CD8-positive, alpha-beta memory T cell (primary cell): Measurements from ENCODE around the gene TMEM109. TPM values are rescaled to one million over a fixed set of nuclear protein-coding genes. Genes with fewer than 3 reads are reported as not detected.

Experiments
- CTCF ChIA-PET: fragments of 350-600 bp; sonication (Branson Sonifier 250); formaldehyde crosslinking; loops from one replicate; lab custom pipeline; 2021; ENCODE audit warnings: antibody characterized with exemption; lab: Charles Lee
- POLR2A ChIA-PET: fragments of 350-600 bp; sonication (Branson Sonifier 250); formaldehyde crosslinking; loops from one replicate; lab custom pipeline; 2021; ENCODE audit warnings: antibody characterized with exemption; lab: Charles Lee
- DNase-seq, 5 donors: peaks; one replicate each; pipeline versions ENCODE4 v3.0.0 to v3.0.0-alpha.2; 2020 to 2022; ENCODE audit warnings: mixed read lengths in 1 of 5
- H3K27ac ChIP-seq: one replicate; pipeline ENCODE4 v1.7.0; 2013; ENCODE audit warnings: low read depth, mild to moderate bottlenecking, low read length, moderate library complexity
- H3K27me3 ChIP-seq: 2 replicates; pipeline ENCODE4 v1.7.0; 2013; ENCODE audit warnings: low read length, mild to moderate bottlenecking; ENCODE audit not compliant: insufficient read depth, poor library complexity, severe bottlenecking
- H3K36me3 ChIP-seq: 2 replicates; pipeline ENCODE4 v1.7.0; 2013; ENCODE audit warnings: mild to moderate bottlenecking, low read length, moderate library complexity; ENCODE audit not compliant: insufficient read depth
- H3K4me1 ChIP-seq: 2 replicates; pipeline ENCODE4 v1.7.0; 2013; ENCODE audit warnings: mild to moderate bottlenecking, low read length, moderate library complexity; ENCODE audit not compliant: insufficient read depth
- H3K4me3 ChIP-seq: 2 replicates; pipeline ENCODE4 v1.7.0; 2013; ENCODE audit warnings: mild to moderate bottlenecking, low read length
- H3K9me3 ChIP-seq: 2 replicates; pipeline ENCODE4 v1.7.0; 2013; ENCODE audit warnings: mild to moderate bottlenecking, low read length
- H3K27ac Mint-ChIP-seq, 8 donors: one replicate each; pipeline ENCODE4 v1.8.0; 2020 to 2021; ENCODE audit warnings: mixed read lengths in 8 of 8, mild to moderate bottlenecking in 6 of 8, inconsistent platforms in 3 of 8, moderate library complexity in 3 of 8
- H3K27me3 Mint-ChIP-seq, 2 donors: one replicate each; pipeline ENCODE4 v1.8.0; 2020 to 2021; ENCODE audit warnings: mixed read lengths in 2 of 2, mild to moderate bottlenecking in 1 of 2, moderate library complexity in 1 of 2
- H3K36me3 Mint-ChIP-seq, 3 donors: one replicate each; pipeline ENCODE4 v1.8.0; 2020 to 2021; ENCODE audit warnings: mixed read lengths in 3 of 3, inconsistent platforms in 1 of 3, mild to moderate bottlenecking in 1 of 3
- H3K4me1 Mint-ChIP-seq, 3 donors: one replicate each; pipeline ENCODE4 v1.8.0; 2020 to 2021; ENCODE audit warnings: mixed read lengths in 3 of 3, inconsistent platforms in 1 of 3, mild to moderate bottlenecking in 1 of 3
- H3K4me3 Mint-ChIP-seq, 7 donors: one replicate each; pipeline ENCODE4 v1.8.0; 2020 to 2021; ENCODE audit warnings: mixed read lengths in 7 of 7, mild to moderate bottlenecking in 6 of 7, moderate library complexity in 4 of 7, inconsistent platforms in 2 of 7
- H3K9me3 Mint-ChIP-seq, 5 donors: one replicate each; pipeline ENCODE4 v1.8.0; 2020 to 2022; ENCODE audit warnings: mixed read lengths in 5 of 5, mild to moderate bottlenecking in 3 of 5, moderate library complexity in 2 of 5, inconsistent platforms in 1 of 5
- polyA plus RNA-seq: library from polyadenylated mRNA; unstranded; fragments of 300-500 nt; fragmentation: Illumina TruSeq; gene quantifications from one replicate; pipeline ENCODE4 v1.2.3, GENCODE V29; 2021
- total RNA-seq, 2 experiments: library from RNA; stranded (reverse); gene quantifications; one replicate each; pipeline ENCODE4 v1.2.3, GENCODE V29; 2021

The TMEM109 gene
- total and polyA plus RNA-seq, 3 experiments from 2014 or later: 144 to 396 (median 147) TPM

- peaks cover 14% of the 10 kb centered on the region for H3K4me1 ChIP-seq
- ChIA-PET POLR2A (interaction anchor here (1.0 to 1.6 kb wide), 2 partner anchors 18 to 161 kb away, joined by 3 to 4 read pairs; no protein-coding TSS in a partner anchor), CTCF (interaction anchor here (0.9 to 1.7 kb wide), 2 partner anchors 58 to 219 kb away, joined by 3 to 7 read pairs; no protein-coding TSS in a partner anchor)
- no peaks in the 10 kb centered on the region for H3K36me3 ChIP-seq
- Mint-ChIP-seq H3K27me3 (peaks cover 0 to 1% of the 10 kb centered on the region in 2 donors), H3K36me3 (peaks cover 3 to 15% (median 12%) of the 10 kb centered on the region in 3 donors), H3K27ac (no peak overlapping the region), H3K4me3 (no peak overlapping the region), H3K4me1 (peaks cover 16 to 18% (median 16%) of the 10 kb centered on the region in 3 donors), H3K9me3 (peaks cover 0 to 2% (median 0%) of the 10 kb centered on the region in 5 donors)
- no peaks in the 10 kb centered on the region for H3K27me3 ChIP-seq
- DNase-seq: no peak
- H3K9me3 ChIP-seq: no peaks in the 10 kb centered on the region
- H3K27ac ChIP-seq: no peak overlapping the region
- no peak overlapping the region for H3K4me3 ChIP-seq
These were observed 54.3 kb downstream of the TMEM109 start for GRCh38 chr11:60968223-60968622.

- DNase-seq: peak; percentile 72 to 87 (median 74)
- peaks cover 31 to 39% (median 35%) of the 10 kb centered on the region in 3 donors for H3K4me1 Mint-ChIP-seq
- Histone ChIP-seq H3K27ac (no peak overlapping the region), H3K36me3 (no peaks in the 10 kb centered on the region), H3K9me3 (no peaks in the 10 kb centered on the region), H3K4me3 (peak overlapping the region; percentile 93), H3K27me3 (no peaks in the 10 kb centered on the region), H3K4me1 (peaks cover 21% of the 10 kb centered on the region)
- POLR2A ChIA-PET: interaction anchor here (0.7 to 1.3 kb wide), 8 partner anchors 35 to 159 kb away, joined by 3 to 5 read pairs (median 4); no protein-coding TSS in a partner anchor
- peak overlapping the region; percentile 26 to 99 (median 94) for H3K27ac Mint-ChIP-seq
- H3K36me3 Mint-ChIP-seq: peaks cover 6 to 35% (median 12%) of the 10 kb centered on the region in 3 donors
- CTCF ChIA-PET: interaction anchor here (0.6 to 2.8 kb wide), 28 partner anchors 8 to 219 kb away, joined by 3 to 18 read pairs (median 5); partner anchors contain the start of genes CD5 and TMEM109
- H3K4me3 Mint-ChIP-seq: peak overlapping the region; percentile 84 to 97 (median 93)
- H3K9me3 Mint-ChIP-seq: peaks cover 0 to 2% (median 0%) of the 10 kb centered on the region in 5 donors
- peaks cover 0 to 1% of the 10 kb centered on the region in 2 donors for H3K27me3 Mint-ChIP-seq
These were observed 56.4 kb downstream of the TMEM109 start for GRCh38 chr11:60970369-60970774.

- H3K9me3 ChIP-seq: no peaks in the 10 kb centered on the region
- Mint-ChIP-seq H3K4me1 (peaks cover 34 to 42% (median 36%) of the 10 kb centered on the region in 3 donors), H3K4me3 (peak overlapping the region; percentile 90 to 97 (median 93)), H3K9me3 (peaks cover 0 to 2% (median 0%) of the 10 kb centered on the region in 5 donors), H3K27ac (peak overlapping the region; percentile 85 to 99 (median 94)), H3K36me3 (peaks cover 6 to 37% (median 12%) of the 10 kb centered on the region in 3 donors), H3K27me3 (peaks cover 0 to 1% of the 10 kb centered on the region in 2 donors)
- CTCF ChIA-PET: interaction anchor here (0.8 to 2.8 kb wide), 18 partner anchors 8 to 214 kb away, joined by 3 to 14 read pairs (median 5); partner anchors contain the start of gene TMEM109
- no peak overlapping the region for H3K27ac ChIP-seq
- POLR2A ChIA-PET: interaction anchor here (0.6 to 1.3 kb wide), 12 partner anchors 34 to 159 kb away, joined by 3 to 5 read pairs (median 3); partner anchors contain the start of gene TMEM109
- peaks cover 26% of the 10 kb centered on the region for H3K4me1 ChIP-seq
- no peak for DNase-seq
- H3K36me3 ChIP-seq: no peaks in the 10 kb centered on the region
- no peaks in the 10 kb centered on the region for H3K27me3 ChIP-seq
- peak overlapping the region; percentile 93 for H3K4me3 ChIP-seq
These were observed 56.9 kb downstream of the TMEM109 start for GRCh38 chr11:60970890-60971289.

DNA sequence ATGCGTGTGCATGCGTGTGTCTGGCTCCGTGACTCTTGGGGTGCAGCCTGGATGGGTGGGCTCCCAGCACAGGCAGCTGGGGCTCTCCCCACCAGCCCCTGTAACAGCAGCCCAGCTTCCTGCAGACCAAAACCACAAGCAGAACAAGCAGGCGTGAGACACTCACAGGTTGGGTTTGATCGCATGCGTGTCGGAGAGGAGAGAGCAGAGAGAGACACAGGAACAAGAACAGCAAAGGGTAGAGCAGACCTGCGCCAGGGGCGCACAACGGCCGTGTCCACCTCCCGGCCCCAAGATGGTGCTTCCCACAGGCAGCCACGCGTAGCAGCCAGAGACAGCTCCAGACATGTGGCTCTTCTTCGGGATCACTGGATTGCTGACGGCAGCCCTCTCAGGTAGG, 57.6 kb downstream of the TMEM109 start, which contains the start of gene CD6:
CD6 (plus strand) TSS at position 161 of the 400 bp plus-strand sequence; CDS start at position 347, 186 bp downstream.
- Histone ChIP-seq H3K9me3 (no peaks in the 10 kb centered on the region), H3K4me1 (peaks cover 32% of the 10 kb centered on the region), H3K36me3 (peaks cover 2% of the 10 kb centered on the region), H3K27me3 (no peaks in the 10 kb centered on the region), H3K4me3 (peak within 1 kb of the TSS; percentile 93), H3K27ac (peak within 1 kb of the TSS; percentile 90)
- Mint-ChIP-seq H3K27me3 (peaks cover 0 to 1% of the 10 kb centered on the region in 2 donors), H3K9me3 (peaks cover 0 to 2% (median 0%) of the 10 kb centered on the region in 5 donors), H3K36me3 (peaks cover 8 to 43% (median 12%) of the 10 kb centered on the region in 3 donors), H3K27ac (peak within 1 kb of the TSS; percentile 85 to 99 (median 94)), H3K4me3 (peak within 1 kb of the TSS; percentile 90 to 97 (median 93)), H3K4me1 (peaks cover 41 to 48% (median 42%) of the 10 kb centered on the region in 3 donors)
- ChIA-PET POLR2A (interaction anchor here (0.6 to 1.3 kb wide), 10 partner anchors 49 to 716 kb away, joined by 3 to 5 read pairs (median 3); partner anchors contain the start of gene TMEM109), CTCF (interaction anchor here (0.8 to 2.8 kb wide), 16 partner anchors 8 to 134 kb away, joined by 3 to 14 read pairs (median 4); partner anchors contain the start of gene TMEM109)
- peak; percentile 55 to 87 (median 77) for DNase-seq

DNA sequence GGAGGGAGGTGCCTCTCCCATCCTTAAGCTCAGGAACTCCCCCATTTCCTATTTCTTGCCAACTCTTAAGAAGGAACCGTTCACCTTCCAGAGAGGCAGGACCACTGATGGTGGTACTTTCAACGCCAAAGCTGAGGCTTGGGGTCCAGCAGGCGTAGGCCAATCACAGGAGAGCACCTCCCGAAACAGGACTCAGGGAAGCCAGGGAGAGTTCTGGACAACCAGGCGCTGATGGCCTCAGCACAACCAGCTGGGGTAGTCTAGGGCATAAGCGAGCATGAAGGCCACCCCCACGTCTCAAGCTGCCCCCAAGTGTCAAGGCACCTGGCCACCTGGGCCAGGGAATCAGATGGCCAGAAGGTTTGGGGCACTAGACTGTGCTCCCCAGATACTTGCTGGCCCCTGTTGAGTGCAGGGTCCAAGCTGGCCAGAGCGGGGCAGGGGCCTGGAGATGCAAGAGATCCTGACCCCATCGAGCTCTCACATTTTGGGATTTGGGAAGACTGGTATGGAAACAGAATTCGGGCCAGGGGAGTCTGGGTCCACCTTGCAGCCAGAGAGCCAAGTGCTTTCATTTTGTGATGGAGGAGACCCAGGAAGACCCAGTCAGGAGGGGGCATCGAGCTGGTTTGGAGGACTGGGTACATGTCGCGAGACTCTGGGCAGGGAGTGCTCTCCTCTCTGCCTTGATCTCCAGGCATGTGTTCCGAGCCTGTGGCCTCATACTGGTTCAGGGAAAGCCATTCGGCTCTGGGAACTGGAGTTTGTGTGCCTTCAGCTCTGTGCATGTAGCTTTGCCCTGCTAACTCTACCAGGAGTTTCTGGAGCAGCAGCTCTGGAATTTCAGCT, 58.4 kb downstream of the TMEM109 start:
- Mint-ChIP-seq H3K27ac (peak overlapping the region; percentile 85 to 99 (median 94)), H3K4me1 (peaks cover 49 to 57% (median 49%) of the 10 kb centered on the region in 3 donors), H3K4me3 (peak overlapping the region; percentile 90 to 97 (median 93)), H3K36me3 (peaks cover 10 to 51% (median 16%) of the 10 kb centered on the region in 3 donors), H3K9me3 (peaks cover 0 to under 1% (median 0%) of the 10 kb centered on the region in 5 donors), H3K27me3 (peaks cover 0 to 1% of the 10 kb centered on the region in 2 donors)
- no peaks in the 10 kb centered on the region for H3K9me3 ChIP-seq
- H3K27ac ChIP-seq: peak overlapping the region; percentile 90
- POLR2A ChIA-PET: interaction anchor here (0.6 to 0.9 kb wide), 2 partner anchors 110 to 715 kb away, joined by 3 read pairs; no protein-coding TSS in a partner anchor
- no peaks in the 10 kb centered on the region for H3K27me3 ChIP-seq
- CTCF ChIA-PET: interaction anchor here (0.7 to 2.8 kb wide), 8 partner anchors 9 to 133 kb away, joined by 3 to 9 read pairs (median 4); partner anchors contain the start of gene CD5
- peak overlapping the region; percentile 93 for H3K4me3 ChIP-seq
- peaks cover 11% of the 10 kb centered on the region for H3K36me3 ChIP-seq
- peak in 3 of 5 donors; percentile 38 to 61 (median 51) for DNase-seq
- H3K4me1 ChIP-seq: peaks cover 41% of the 10 kb centered on the region

Other genes with a start within 250 kb of the TMEM109 start
- gene MS4A8, start 214.5 kb upstream of the TMEM109 start, total RNA-seq: not detected
- not detected for gene MS4A8, start 214.5 kb upstream of the TMEM109 start, polyA plus RNA-seq
- not detected for gene MS4A18, start 189.4 kb upstream of the TMEM109 start, total RNA-seq
- gene MS4A18, start 189.4 kb upstream of the TMEM109 start, polyA plus RNA-seq: not detected
- not detected for gene MS4A15, start 157.3 kb upstream of the TMEM109 start, total RNA-seq
- not detected for gene MS4A15, start 157.3 kb upstream of the TMEM109 start, polyA plus RNA-seq
- gene MS4A10, start 128.8 kb upstream of the TMEM109 start, total RNA-seq: not detected
- gene MS4A10, start 128.8 kb upstream of the TMEM109 start, polyA plus RNA-seq: not detected
- gene CCDC86, start 72.0 kb upstream of the TMEM109 start, total RNA-seq: 100 to 1,000 TPM; 122 to 124 TPM
- 21.8 TPM for gene CCDC86, start 72.0 kb upstream of the TMEM109 start, polyA plus RNA-seq
- gene PTGDR2, start 58.2 kb upstream of the TMEM109 start, total RNA-seq: under 1 TPM; 0.28 to 0.42 TPM
- gene PTGDR2, start 58.2 kb upstream of the TMEM109 start, polyA plus RNA-seq: 2.2 TPM
- not detected for gene ZP1, start 46.6 kb upstream of the TMEM109 start, total RNA-seq
- gene ZP1, start 46.6 kb upstream of the TMEM109 start, polyA plus RNA-seq: 0.22 TPM
- gene PRPF19, start 7.6 kb upstream of the TMEM109 start, total RNA-seq: 100 to 1,000 TPM; 201 to 204 TPM
- 19.0 TPM for gene PRPF19, start 7.6 kb upstream of the TMEM109 start, polyA plus RNA-seq
- under 1 TPM; 0.68 to 0.73 TPM for gene TMEM132A, start 10.3 kb downstream of the TMEM109 start, total RNA-seq
- not detected for gene TMEM132A, start 10.3 kb downstream of the TMEM109 start, polyA plus RNA-seq
- 1 to 10 TPM; 1.2 to 1.5 TPM for gene SLC15A3, start 38.0 kb downstream of the TMEM109 start, total RNA-seq
- not detected for gene SLC15A3, start 38.0 kb downstream of the TMEM109 start, polyA plus RNA-seq
- 100 to 1,000 TPM; 229 to 233 TPM for gene CD6, start 57.5 kb downstream of the TMEM109 start, total RNA-seq
- 156 TPM for gene CD6, start 57.5 kb downstream of the TMEM109 start, polyA plus RNA-seq
- gene CD5, start 188.3 kb downstream of the TMEM109 start, total RNA-seq: 100 to 1,000 TPM; 169 to 175 TPM
- gene CD5, start 188.3 kb downstream of the TMEM109 start, polyA plus RNA-seq: 156 TPM
- 10 to 100 TPM in 1 of 2 experiments, 1 to 10 TPM in 1; 8.4 to 10.3 TPM for gene VPS37C, start 247.3 kb downstream of the TMEM109 start, total RNA-seq
- 1.3 TPM for gene VPS37C, start 247.3 kb downstream of the TMEM109 start, polyA plus RNA-seq